ENCODE results near the gene FLYWCH1.

The FLYWCH1 gene

GRCh38 chr16:2988590-2989099 lies 76.9 kb downstream of the FLYWCH1 start:
- no peak for DNase-seq

- no peak for DNase-seq
These were observed 79.2 kb downstream of the FLYWCH1 start for GRCh38 chr16:2990891-2991290.

- DNase-seq, result no peak
These were observed 80.0 kb downstream of the FLYWCH1 start for GRCh38 chr16:2991566-2992261.

GRCh38 chr16:2992383-2993081 lies 80.8 kb downstream of the FLYWCH1 start:
- no peak for DNase-seq

GRCh38 chr16:2996298-2996697 lies 84.6 kb downstream of the FLYWCH1 start:
- no peak for DNase-seq

GRCh38 chr16:2999929-3000328 lies 88.2 kb downstream of the FLYWCH1 start:
- DNase-seq, result no peak

GRCh38 chr16:3000540-3000939 lies 88.8 kb downstream of the FLYWCH1 start:
- no peak for DNase-seq

All from activated naive CD4-positive, alpha-beta T cell (primary cell).